Neural cell (in vitro differentiated cells): ENCODE results near the gene HERPUD2. TPM values are rescaled to one million over a fixed set of nuclear protein-coding genes. Genes with fewer than 3 reads are reported as not detected.

Experiments
- H2AFZ ChIP-seq: fragments of 200-600, 300-800 bp; sonication (generic), shearing (Covaris generic); 2 replicates; pipeline ENCODE4 v1.6.0; 2014; ENCODE audit warnings: low read depth, mild to moderate bottlenecking, antibody characterized with exemption, low read length, moderate library complexity
- H3F3A ChIP-seq: fragments of 200-600 bp; shearing (Covaris generic); 2 replicates; pipeline ENCODE4 v1.6.1; 2016; ENCODE audit warnings: mild to moderate bottlenecking, moderate library complexity, mixed read lengths, antibody characterized with exemption, low read length; ENCODE audit not compliant: insufficient read depth, poor library complexity, severe bottlenecking
- H3K27ac ChIP-seq: fragments of 200-600, 300-800 bp; sonication (generic), shearing (Covaris generic); 2 replicates; pipeline ENCODE4 v1.5.1; 2014; ENCODE audit warnings: mild to moderate bottlenecking, low read length, moderate library complexity
- H3K27me3 ChIP-seq: fragments of 300-800, 200-600 bp; sonication (generic), shearing (Covaris generic); 2 replicates; pipeline ENCODE4 v1.6.0; 2014; ENCODE audit warnings: mild to moderate bottlenecking, low read depth, low read length, moderate library complexity; ENCODE audit not compliant: insufficient read depth
- H3K36me3 ChIP-seq: fragments of 300-800, 200-600 bp; sonication (generic), shearing (Covaris generic); 2 replicates; pipeline ENCODE4 v1.5.1; 2014; ENCODE audit warnings: mild to moderate bottlenecking, antibody characterized with exemption, low read length, moderate library complexity; ENCODE audit not compliant: insufficient read depth
- H3K4me2 ChIP-seq: fragments of 300-800, 200-600 bp; sonication (generic), shearing (Covaris generic); 2 replicates; pipeline ENCODE4 v1.6.0; 2014; ENCODE audit warnings: mild to moderate bottlenecking, low read length
- H3K4me3 ChIP-seq: fragments of 300-800, 200-600 bp; sonication (generic), shearing (Covaris generic); 2 replicates; pipeline ENCODE4 v1.5.1; 2014; ENCODE audit warnings: mild to moderate bottlenecking, low read length, moderate library complexity
- H3K79me2 ChIP-seq: fragments of 200-600 bp; shearing (Covaris generic); replicated peaks from 2 replicates; pipeline ENCODE4 v1.6.0; 2014; ENCODE audit warnings: mild to moderate bottlenecking, low read length, moderate library complexity; ENCODE audit not compliant: insufficient read depth
- H3K9ac ChIP-seq: fragments of 300-800, 200-600 bp; sonication (generic), shearing (Covaris generic); 2 replicates; pipeline ENCODE4 v1.6.1; 2016; ENCODE audit warnings: mild to moderate bottlenecking, low read length, mixed read lengths
- H3K9me2 ChIP-seq: fragments of 200-600 bp; shearing (Covaris generic); 2 replicates; pipeline ENCODE4 v1.6.1; 2016; ENCODE audit warnings: mild to moderate bottlenecking, low read length, mixed read lengths; ENCODE audit not compliant: insufficient read depth
- H3K9me3 ChIP-seq: fragments of 200-600, 300-800 bp; sonication (generic), shearing (Covaris generic); 2 replicates; pipeline ENCODE4 v1.6.1; 2016; ENCODE audit warnings: mild to moderate bottlenecking, mixed run types, low read length, moderate library complexity, mixed read lengths
- H4K20me1 ChIP-seq: fragments of 200-600 bp; shearing (Covaris generic); 2 replicates; pipeline ENCODE4 v1.6.1; 2016; ENCODE audit warnings: mild to moderate bottlenecking, mixed run types; ENCODE audit not compliant: insufficient read depth
- EP300 ChIP-seq: fragments of 450-650 bp; conservative IDR thresholded peaks from 2 replicates; pipeline ENCODE4 v1.6.1; 2014; ENCODE audit warnings: antibody characterized with exemption, mild to moderate bottlenecking, moderate library complexity; ENCODE audit not compliant: poor library complexity, severe bottlenecking
- EZH2 ChIP-seq: fragments of 200-600, 300-800 bp; shearing (Covaris generic), sonication (generic); IDR thresholded peaks from 2 replicates; pipeline ENCODE4 v1.6.1; 2014; ENCODE audit warnings: antibody characterized with exemption, low read length, borderline replicate concordance, mild to moderate bottlenecking; ENCODE audit not compliant: insufficient read depth, poor library complexity, severe bottlenecking
- MXI1 ChIP-seq: fragments of 450-650 bp; conservative IDR thresholded peaks from 2 replicates; pipeline ENCODE4 v1.6.1; 2014; ENCODE audit warnings: antibody characterized with exemption, mild to moderate bottlenecking; ENCODE audit not compliant: poor library complexity, severe bottlenecking
- POLR2AphosphoS5 ChIP-seq: IDR thresholded peaks from 2 replicates; pipeline ENCODE4 v1.6.1; 2012
- RAD21 ChIP-seq: fragments of 450-650 bp; conservative IDR thresholded peaks from 2 replicates; pipeline ENCODE4 v1.6.1; 2014; ENCODE audit warnings: antibody characterized with exemption, mild to moderate bottlenecking, moderate library complexity
- REST ChIP-seq: IDR thresholded peaks from 2 replicates; pipeline ENCODE4 v1.6.1; 2012; ENCODE audit warnings: borderline replicate concordance
- SMC3 ChIP-seq: fragments of 450-650 bp; conservative IDR thresholded peaks from 2 replicates; pipeline ENCODE4 v1.6.1; 2014; ENCODE audit warnings: antibody characterized with exemption, mild to moderate bottlenecking, moderate library complexity; ENCODE audit not compliant: poor library complexity
- TAF1 ChIP-seq: IDR thresholded peaks from 2 replicates; pipeline ENCODE4 v1.6.1; 2012; ENCODE audit warnings: low read depth
- polyA plus RNA-seq: library from polyadenylated mRNA; depleted of rRNA; stranded (reverse); fragments of >200 nt; gene quantifications from 2 replicates; pipeline ENCODE4 v1.2.3, GENCODE V29; 2014
- TF ChIP-seq, protein P1 (sequence below): fragments of 450-650 bp; IDR thresholded peaks from 2 replicates; pipeline ENCODE4 v1.5.1; 2014; ENCODE audit warnings: antibody characterized with exemption, mild to moderate bottlenecking, moderate library complexity; ENCODE audit not compliant: poor library complexity, severe bottlenecking

Gene HERPUD2
- polyA plus RNA-seq, 1 donor from 2014 or later, result 16.7 TPM

DNA sequence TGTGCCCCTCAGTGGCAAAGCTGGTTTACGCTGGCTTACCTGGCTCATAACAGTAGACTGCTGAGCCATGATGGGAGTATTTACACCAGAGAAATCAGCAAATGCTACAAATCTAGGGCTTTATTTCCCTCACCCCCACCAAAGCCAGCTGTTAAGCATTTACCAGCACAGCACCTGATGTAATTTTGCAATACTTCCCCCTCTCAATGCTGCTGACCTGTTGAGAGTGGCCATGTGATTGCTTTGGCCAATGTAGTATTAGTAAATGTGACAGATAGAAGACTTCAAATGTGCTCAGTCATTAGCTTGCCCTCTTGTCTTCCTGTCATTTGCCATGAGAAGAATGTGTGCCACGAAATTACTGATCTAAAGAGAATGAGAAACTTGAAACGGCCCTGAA, 46.6 kb downstream of the HERPUD2 start:
- Histone ChIP-seq H3K4me2 (no peak overlapping the region), H2AFZ (no peak overlapping the region), H3F3A (peaks cover 2% of the 10 kb centered on the region), H3K4me3 (no peak overlapping the region), H3K9me3 (no peaks in the 10 kb centered on the region), H4K20me1 (no peaks in the 10 kb centered on the region), H3K79me2 (peaks cover 22% of the 10 kb centered on the region), H3K9ac (no peak overlapping the region), H3K36me3 (peaks cover 4% of the 10 kb centered on the region), H3K9me2 (no peaks in the 10 kb centered on the region), H3K27ac (no peak overlapping the region), H3K27me3 (no peaks in the 10 kb centered on the region)
- no peak for TF ChIP-seq EZH2
- TF ChIP-seq SMC3, result no peak
- TF ChIP-seq RAD21, result no peak

- Histone ChIP-seq H3K79me2 (peaks cover 25% of the 10 kb centered on the region), H4K20me1 (no peaks in the 10 kb centered on the region), H3F3A (peaks cover 2% of the 10 kb centered on the region), H2AFZ (no peak overlapping the region), H3K4me2 (no peak overlapping the region), H3K27ac (no peak overlapping the region), H3K9me2 (no peaks in the 10 kb centered on the region), H3K9ac (no peak overlapping the region), H3K36me3 (peaks cover 2% of the 10 kb centered on the region), H3K27me3 (no peaks in the 10 kb centered on the region), H3K9me3 (no peaks in the 10 kb centered on the region), H3K4me3 (no peak overlapping the region)
- no peak for TF ChIP-seq MXI1
- no peak for TF ChIP-seq SMC3
- TF ChIP-seq, protein P1, sequence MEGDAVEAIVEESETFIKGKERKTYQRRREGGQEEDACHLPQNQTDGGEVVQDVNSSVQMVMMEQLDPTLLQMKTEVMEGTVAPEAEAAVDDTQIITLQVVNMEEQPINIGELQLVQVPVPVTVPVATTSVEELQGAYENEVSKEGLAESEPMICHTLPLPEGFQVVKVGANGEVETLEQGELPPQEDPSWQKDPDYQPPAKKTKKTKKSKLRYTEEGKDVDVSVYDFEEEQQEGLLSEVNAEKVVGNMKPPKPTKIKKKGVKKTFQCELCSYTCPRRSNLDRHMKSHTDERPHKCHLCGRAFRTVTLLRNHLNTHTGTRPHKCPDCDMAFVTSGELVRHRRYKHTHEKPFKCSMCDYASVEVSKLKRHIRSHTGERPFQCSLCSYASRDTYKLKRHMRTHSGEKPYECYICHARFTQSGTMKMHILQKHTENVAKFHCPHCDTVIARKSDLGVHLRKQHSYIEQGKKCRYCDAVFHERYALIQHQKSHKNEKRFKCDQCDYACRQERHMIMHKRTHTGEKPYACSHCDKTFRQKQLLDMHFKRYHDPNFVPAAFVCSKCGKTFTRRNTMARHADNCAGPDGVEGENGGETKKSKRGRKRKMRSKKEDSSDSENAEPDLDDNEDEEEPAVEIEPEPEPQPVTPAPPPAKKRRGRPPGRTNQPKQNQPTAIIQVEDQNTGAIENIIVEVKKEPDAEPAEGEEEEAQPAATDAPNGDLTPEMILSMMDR, result no peak
- TF ChIP-seq REST, result no peak
- no peak for TF ChIP-seq TAF1
Measured at GRCh38 chr7:35647171-35647574, 47.8 kb downstream of the HERPUD2 start.

GRCh38 chr7:35646289-35647023, 48.5 kb downstream of the HERPUD2 start:
- H3K4me2 ChIP-seq, result no peak overlapping the region
- no peaks in the 10 kb centered on the region for H3K36me3 ChIP-seq
- H3K9ac ChIP-seq, result no peak overlapping the region
- H3F3A ChIP-seq, result peaks cover 2% of the 10 kb centered on the region
- no peaks in the 10 kb centered on the region for H3K9me3 ChIP-seq
- no peak overlapping the region for H3K27ac ChIP-seq
- TF ChIP-seq SMC3 (no peak), TAF1 (no peak), RAD21 (no peak), MXI1 (no peak), POLR2AphosphoS5 (no peak), REST (no peak), EZH2 (no peak), EP300 (no peak)
- TF ChIP-seq, protein P1, result no peak
- peaks cover 20% of the 10 kb centered on the region for H3K79me2 ChIP-seq
- H4K20me1 ChIP-seq, result no peaks in the 10 kb centered on the region
- H3K9me2 ChIP-seq, result no peaks in the 10 kb centered on the region
- no peak overlapping the region for H3K4me3 ChIP-seq
- no peaks in the 10 kb centered on the region for H3K27me3 ChIP-seq
- H2AFZ ChIP-seq, result no peak overlapping the region
